Prostate gland (tissue), 2 donors: Measurements from ENCODE around the gene AIPL1.

Experiments used
- POLR2A ChIP-seq: fragments of 450-650 bp; IDR thresholded peaks from one replicate; pipeline ENCODE4 v1.6.1; 2016; ENCODE audit warnings: antibody characterized with exemption, mild to moderate bottlenecking
- POLR2AphosphoS5 ChIP-seq: sonication (generic); formaldehyde crosslinking; IDR thresholded peaks from one replicate; pipeline ENCODE4 v1.6.1; 2017; ENCODE audit warnings: antibody characterized with exemption
- TF ChIP-seq, protein P1 (sequence below), 4 experiments: fragments of 200-600 bp in 2 of 4; fragments of 450-650 bp in 2 of 4; sonication (generic) in 2 of 4; IDR thresholded peaks; 1 replicate in 3 of 4; 2 replicates in 1 of 4; pipeline ENCODE4 v1.5.1; 2016 to 2019; ENCODE audit warnings: antibody characterized with exemption in 4 of 4, mild to moderate bottlenecking in 2 of 4, moderate library complexity in 2 of 4

- TF ChIP-seq POLR2A, result no peak
- TF ChIP-seq, protein P1, sequence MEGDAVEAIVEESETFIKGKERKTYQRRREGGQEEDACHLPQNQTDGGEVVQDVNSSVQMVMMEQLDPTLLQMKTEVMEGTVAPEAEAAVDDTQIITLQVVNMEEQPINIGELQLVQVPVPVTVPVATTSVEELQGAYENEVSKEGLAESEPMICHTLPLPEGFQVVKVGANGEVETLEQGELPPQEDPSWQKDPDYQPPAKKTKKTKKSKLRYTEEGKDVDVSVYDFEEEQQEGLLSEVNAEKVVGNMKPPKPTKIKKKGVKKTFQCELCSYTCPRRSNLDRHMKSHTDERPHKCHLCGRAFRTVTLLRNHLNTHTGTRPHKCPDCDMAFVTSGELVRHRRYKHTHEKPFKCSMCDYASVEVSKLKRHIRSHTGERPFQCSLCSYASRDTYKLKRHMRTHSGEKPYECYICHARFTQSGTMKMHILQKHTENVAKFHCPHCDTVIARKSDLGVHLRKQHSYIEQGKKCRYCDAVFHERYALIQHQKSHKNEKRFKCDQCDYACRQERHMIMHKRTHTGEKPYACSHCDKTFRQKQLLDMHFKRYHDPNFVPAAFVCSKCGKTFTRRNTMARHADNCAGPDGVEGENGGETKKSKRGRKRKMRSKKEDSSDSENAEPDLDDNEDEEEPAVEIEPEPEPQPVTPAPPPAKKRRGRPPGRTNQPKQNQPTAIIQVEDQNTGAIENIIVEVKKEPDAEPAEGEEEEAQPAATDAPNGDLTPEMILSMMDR (IDR thresholded peaks at IDR 0.05), result no peak
- no peak for TF ChIP-seq POLR2AphosphoS5
These were observed 26.2 kb downstream of the AIPL1 start for GRCh38 chr17:6408735-6409134.
